ENCODE measurements around the gene SCPEP1.

Gene SCPEP1

GRCh38 chr17:57004944-57005579 is 27.1 kb downstream of the SCPEP1 start:
- peak; percentile 33 to 46 (median 42) for DNase-seq

- DNase-seq, result no peak
These were observed 28.1 kb downstream of the SCPEP1 start for GRCh38 chr17:57006040-57006439.

GRCh38 chr17:57008958-57009357 is 31.0 kb downstream of the SCPEP1 start:
- DNase-seq, result no peak

- peak; percentile 65 to 67 (median 66) for DNase-seq
These were observed 32.0 kb downstream of the SCPEP1 start for GRCh38 chr17:57009737-57010445.

- DNase-seq, result no peak
These were observed 32.6 kb downstream of the SCPEP1 start for GRCh38 chr17:57010487-57010886.

GRCh38 chr17:57011491-57012015 is 33.6 kb downstream of the SCPEP1 start:
- no peak for DNase-seq

- no peak for DNase-seq
These were observed 38.3 kb downstream of the SCPEP1 start for GRCh38 chr17:57016071-57016763.

GRCh38 chr17:57016764-57017116 is 38.8 kb downstream of the SCPEP1 start:
- no peak for DNase-seq

GRCh38 chr17:57017625-57018024 is 39.7 kb downstream of the SCPEP1 start:
- DNase-seq, result no peak

GRCh38 chr17:57020208-57020607 is 42.3 kb downstream of the SCPEP1 start:
- no peak for DNase-seq

GRCh38 chr17:57021226-57021940 is 43.5 kb downstream of the SCPEP1 start:
- no peak for DNase-seq

GRCh38 chr17:57025876-57026275 is 47.9 kb downstream of the SCPEP1 start:
- no peak for DNase-seq

GRCh38 chr17:57027852-57028251 is 49.9 kb downstream of the SCPEP1 start:
- DNase-seq, result no peak

- no peak for DNase-seq
These were observed 54.4 kb downstream of the SCPEP1 start for GRCh38 chr17:57032343-57032742.

GRCh38 chr17:57033296-57033695 is 55.4 kb downstream of the SCPEP1 start:
- DNase-seq, result no peak

- no peak for DNase-seq
These were observed 57.1 kb downstream of the SCPEP1 start for GRCh38 chr17:57034807-57035754.

GRCh38 chr17:57035971-57036481 is 58.1 kb downstream of the SCPEP1 start:
- no peak for DNase-seq

GRCh38 chr17:57037411-57037810 is 59.5 kb downstream of the SCPEP1 start:
- no peak for DNase-seq

GRCh38 chr17:57038486-57038885 is 60.6 kb downstream of the SCPEP1 start:
- DNase-seq, result no peak

- no peak for DNase-seq
These were observed 62.6 kb downstream of the SCPEP1 start for GRCh38 chr17:57040571-57040970.

- no peak for DNase-seq
These were observed 65.3 kb downstream of the SCPEP1 start for GRCh38 chr17:57043276-57043675.

Data from suppressor macrophage treated with lipopolysaccharide for 1 hour (primary cell).